NCI-H128 (cell line): Measurements from ENCODE around the gene SLC17A6.

Experiments used
- DNase-seq: peaks from one replicate; lab custom pipeline; 2025; ENCODE audit not compliant: unreplicated experiment; lab: John Stamatoyannopoulos, UW

SLC17A6 gene

GRCh38 chr11:22337596-22338485, at the start of gene SLC17A6:
SLC17A6 (plus strand) TSS chr11:22338381; CDS start chr11:22338534, 153 bp downstream.
- no peak for DNase-seq

- DNase-seq: no peak
Observed at GRCh38 chr11:22302368-22302767, 35.8 kb upstream of the SLC17A6 start.

GRCh38 chr11:22304337-22304961, 33.7 kb upstream of the SLC17A6 start:
- DNase-seq: peak; percentile 28

- no peak for DNase-seq
Observed at GRCh38 chr11:22317656-22318055, 20.5 kb upstream of the SLC17A6 start.

GRCh38 chr11:22331771-22332170, 6.4 kb upstream of the SLC17A6 start:
- DNase-seq: no peak

- DNase-seq: no peak
Observed at GRCh38 chr11:22336587-22336986, 1.6 kb upstream of the SLC17A6 start.

GRCh38 chr11:22339611-22340010, 1.4 kb downstream of the SLC17A6 start:
- no peak for DNase-seq

- no peak for DNase-seq
Observed at GRCh38 chr11:22340235-22340634, 2.1 kb downstream of the SLC17A6 start.

GRCh38 chr11:22340701-22341587, 2.8 kb downstream of the SLC17A6 start:
- no peak for DNase-seq

GRCh38 chr11:22341588-22341931, 3.4 kb downstream of the SLC17A6 start:
- no peak for DNase-seq

- no peak for DNase-seq
Observed at GRCh38 chr11:22342211-22343031, 4.2 kb downstream of the SLC17A6 start.

- DNase-seq: no peak
Observed at GRCh38 chr11:22343032-22343324, 4.8 kb downstream of the SLC17A6 start.

GRCh38 chr11:22343371-22344032, 5.3 kb downstream of the SLC17A6 start:
- DNase-seq: no peak

- no peak for DNase-seq
Observed at GRCh38 chr11:22344081-22344480, 5.9 kb downstream of the SLC17A6 start.

- no peak for DNase-seq
Observed at GRCh38 chr11:22346282-22346681, 8.1 kb downstream of the SLC17A6 start.

- DNase-seq: no peak
Observed at GRCh38 chr11:22347857-22348487, 9.8 kb downstream of the SLC17A6 start.

GRCh38 chr11:22349491-22349890, 11.3 kb downstream of the SLC17A6 start:
- no peak for DNase-seq

GRCh38 chr11:22359295-22359694, 21.1 kb downstream of the SLC17A6 start:
- DNase-seq: no peak

- DNase-seq: no peak
Observed at GRCh38 chr11:22371160-22371559, 33.0 kb downstream of the SLC17A6 start.

GRCh38 chr11:22387126-22387525, 48.9 kb downstream of the SLC17A6 start:
- no peak for DNase-seq
